ENCODE data around the gene FRYL. TPM values are rescaled to one million over a fixed set of nuclear protein-coding genes. Genes with fewer than 3 reads are reported as not detected.

Gene FRYL
- total RNA-seq, 2 experiments from 2014 or later = 85.4 to 88.5 TPM

GRCh38 chr4:48585401-48585800, 194.7 kb downstream of the FRYL start:
- peaks cover 81% of the 10 kb centered on the region for H3K36me3 ChIP-seq (ENCODE audit: insufficient read depth, low read length)
- BruUV-seq (replicated peaks) = no TSS peak
- H3K27ac ChIP-seq (ENCODE audit: low read depth, low read length, poor library complexity, severe bottlenecking) = no peak overlapping the region
- H3K79me2 ChIP-seq (ENCODE audit: insufficient read depth, low read depth, low read length) = no peaks in the 10 kb centered on the region
- no peaks in the 10 kb centered on the region for H4K20me1 ChIP-seq (ENCODE audit: insufficient read depth, low read length)
- H3K4me2 ChIP-seq (ENCODE audit: low read length) = no peak overlapping the region
- DNase-seq (ENCODE audit: low spot score) = no peak
- no peaks in the 10 kb centered on the region for H3K9me2 ChIP-seq (ENCODE audit: insufficient read depth, low read length)
- CTCF ChIA-PET (ENCODE audit: unreplicated experiment) = no interaction called here
- H3K9me3 ChIP-seq (ENCODE audit: low read length) = no peaks in the 10 kb centered on the region
- no peaks in the 10 kb centered on the region for H3K4me1 ChIP-seq (ENCODE audit: insufficient read depth, low read length, poor library complexity, severe bottlenecking)
- POLR2A ChIA-PET = no interaction called here
- H2AFZ ChIP-seq (ENCODE audit: low read length) = no peak overlapping the region
- TF ChIP-seq CTCF (conservative IDR thresholded peaks at IDR 0.05; ENCODE audit: low read length) (no peak), EZH2phosphoT487 (IDR thresholded peaks at IDR 0.05; ENCODE audit: borderline replicate concordance, low read depth, low read length) (no peak)
- intact Hi-C loops (cut with micrococcal nuclease; ENCODE audit: unreplicated experiment) = no loop called here
- no peak overlapping the region for H3K4me3 ChIP-seq (ENCODE audit: low read depth, low read length, poor library complexity, severe bottlenecking)

- Histone ChIP-seq H4K20me1 (ENCODE audit: insufficient read depth, low read length) (no peaks in the 10 kb centered on the region), H3K9me3 (ENCODE audit: low read length) (no peaks in the 10 kb centered on the region), H3K9me2 (ENCODE audit: insufficient read depth, low read length) (no peaks in the 10 kb centered on the region), H3K4me3 (ENCODE audit: low read depth, low read length, poor library complexity, severe bottlenecking) (no peak overlapping the region), H3K27ac (ENCODE audit: low read depth, low read length, poor library complexity, severe bottlenecking) (no peak overlapping the region), H2AFZ (ENCODE audit: low read length) (no peak overlapping the region), H3K4me2 (ENCODE audit: low read length) (no peak overlapping the region), H3K79me2 (ENCODE audit: insufficient read depth, low read depth, low read length) (no peaks in the 10 kb centered on the region), H3K4me1 (ENCODE audit: insufficient read depth, low read length, poor library complexity, severe bottlenecking) (no peaks in the 10 kb centered on the region), H3K36me3 (ENCODE audit: insufficient read depth, low read length) (peaks cover 61% of the 10 kb centered on the region)
- no TSS peak for BruUV-seq (replicated peaks)
- TF ChIP-seq EZH2phosphoT487 (IDR thresholded peaks at IDR 0.05; ENCODE audit: borderline replicate concordance, low read depth, low read length) (no peak), CTCF (conservative IDR thresholded peaks at IDR 0.05; ENCODE audit: low read length) (peak; percentile 96)
- POLR2A ChIA-PET = interaction anchor here (0.5 to 1.4 kb wide), 5 partner anchors 16 to 529 kb away, joined by 3 to 4 read pairs (median 3); no protein-coding TSS in a partner anchor
- CTCF ChIA-PET (ENCODE audit: unreplicated experiment) = interaction anchor here (0.6 kb wide), 1 partner anchor 318 kb away, joined by 3 read pairs; no protein-coding TSS in a partner anchor
- peak; percentile 72 for DNase-seq (ENCODE audit: low spot score)
- intact Hi-C loops (cut with micrococcal nuclease; ENCODE audit: unreplicated experiment) = loop anchor here (1.0 to 5.0 kb wide), 4 partner anchors 104 to 385 kb away; partner anchors contain the start of gene OCIAD2
Measured at GRCh38 chr4:48578132-48578968, 201.7 kb downstream of the FRYL start.

DNA sequence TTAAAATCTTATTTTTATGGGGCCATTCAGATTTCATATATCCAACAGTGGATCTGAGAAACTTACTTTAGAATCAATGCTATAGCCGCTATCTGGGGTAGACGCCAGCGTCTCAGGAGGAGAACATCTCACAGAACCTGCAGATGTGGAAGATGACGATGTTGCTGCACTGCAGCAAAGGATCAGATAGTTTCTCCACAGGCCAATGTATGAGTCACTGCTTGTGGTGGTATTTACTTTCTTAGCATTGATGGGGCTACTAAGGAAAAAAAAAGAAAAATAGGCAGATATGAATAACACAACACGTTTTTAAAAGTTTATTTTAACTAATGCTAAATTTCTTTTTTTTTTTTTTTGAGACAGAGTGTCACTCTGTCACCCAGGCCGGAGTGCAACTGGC, 204.1 kb downstream of the FRYL start:
- Histone ChIP-seq H2AFZ (ENCODE audit: low read length) (no peak overlapping the region), H3K4me3 (ENCODE audit: low read depth, low read length, poor library complexity, severe bottlenecking) (no peak overlapping the region), H3K9me3 (ENCODE audit: low read length) (no peaks in the 10 kb centered on the region), H4K20me1 (ENCODE audit: insufficient read depth, low read length) (no peaks in the 10 kb centered on the region), H3K27ac (ENCODE audit: low read depth, low read length, poor library complexity, severe bottlenecking) (no peak overlapping the region), H3K79me2 (ENCODE audit: insufficient read depth, low read depth, low read length) (no peaks in the 10 kb centered on the region), H3K4me2 (ENCODE audit: low read length) (no peak overlapping the region), H3K36me3 (ENCODE audit: insufficient read depth, low read length) (peaks cover 60% of the 10 kb centered on the region), H3K4me1 (ENCODE audit: insufficient read depth, low read length, poor library complexity, severe bottlenecking) (no peaks in the 10 kb centered on the region), H3K9me2 (ENCODE audit: insufficient read depth, low read length) (no peaks in the 10 kb centered on the region)
- ChIA-PET POLR2A (interaction anchor here (0.6 to 0.8 kb wide), 2 partner anchors 41 to 224 kb away, joined by 3 read pairs; no protein-coding TSS in a partner anchor), CTCF (ENCODE audit: unreplicated experiment) (no interaction called here)
- intact Hi-C loops (cut with micrococcal nuclease; ENCODE audit: unreplicated experiment) = loop anchor here (5.0 kb wide), 2 partner anchors 106 to 201 kb away; no protein-coding TSS in a partner anchor
- BruUV-seq (replicated peaks) = no TSS peak
- no peak for DNase-seq (ENCODE audit: low spot score)
- no peak for TF ChIP-seq EZH2phosphoT487 (IDR thresholded peaks at IDR 0.05; ENCODE audit: borderline replicate concordance, low read depth, low read length)
- no peak for TF ChIP-seq CTCF (conservative IDR thresholded peaks at IDR 0.05; ENCODE audit: low read length)

Measured in OCI-LY7 (cell line).